ENCODE measurements around the gene HLA-B.

DNA sequence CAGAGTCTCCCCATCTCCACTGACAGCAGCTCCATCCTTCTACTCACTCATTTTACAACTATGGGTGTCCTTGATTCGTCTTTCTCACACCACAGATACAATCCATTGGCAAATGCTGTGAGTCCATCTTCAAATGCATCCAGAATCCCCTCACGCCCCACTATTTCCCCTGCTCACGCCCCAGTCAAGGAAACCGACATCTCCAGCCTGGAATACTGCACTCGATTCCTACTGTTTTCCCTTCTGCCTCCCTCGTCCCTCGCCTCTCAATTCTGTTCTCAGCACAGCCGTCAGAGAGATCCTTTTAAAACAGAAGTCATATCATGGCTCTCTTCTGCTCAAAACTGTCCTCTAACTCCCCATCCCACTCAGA, 4.7 kb downstream of the HLA-B start:
- TF ChIP-seq ZNF549 (tag by site-specific recombination; IDR thresholded peaks at IDR 0.05) (no peak), ZNF146 (tag by site-specific recombination; IDR thresholded peaks at IDR 0.05) (no peak), GLI2 (tag by site-specific recombination; IDR thresholded peaks at IDR 0.05; ENCODE audit: borderline replicate concordance, low read depth) (no peak), HOXA7 (CRISPR knock-in tag; IDR thresholded peaks at IDR 0.05; ENCODE audit: borderline replicate concordance) (no peak)
- TF ChIP-seq, protein P1, sequence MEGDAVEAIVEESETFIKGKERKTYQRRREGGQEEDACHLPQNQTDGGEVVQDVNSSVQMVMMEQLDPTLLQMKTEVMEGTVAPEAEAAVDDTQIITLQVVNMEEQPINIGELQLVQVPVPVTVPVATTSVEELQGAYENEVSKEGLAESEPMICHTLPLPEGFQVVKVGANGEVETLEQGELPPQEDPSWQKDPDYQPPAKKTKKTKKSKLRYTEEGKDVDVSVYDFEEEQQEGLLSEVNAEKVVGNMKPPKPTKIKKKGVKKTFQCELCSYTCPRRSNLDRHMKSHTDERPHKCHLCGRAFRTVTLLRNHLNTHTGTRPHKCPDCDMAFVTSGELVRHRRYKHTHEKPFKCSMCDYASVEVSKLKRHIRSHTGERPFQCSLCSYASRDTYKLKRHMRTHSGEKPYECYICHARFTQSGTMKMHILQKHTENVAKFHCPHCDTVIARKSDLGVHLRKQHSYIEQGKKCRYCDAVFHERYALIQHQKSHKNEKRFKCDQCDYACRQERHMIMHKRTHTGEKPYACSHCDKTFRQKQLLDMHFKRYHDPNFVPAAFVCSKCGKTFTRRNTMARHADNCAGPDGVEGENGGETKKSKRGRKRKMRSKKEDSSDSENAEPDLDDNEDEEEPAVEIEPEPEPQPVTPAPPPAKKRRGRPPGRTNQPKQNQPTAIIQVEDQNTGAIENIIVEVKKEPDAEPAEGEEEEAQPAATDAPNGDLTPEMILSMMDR (tag by site-specific recombination; IDR thresholded peaks at IDR 0.05): no peak

Data from HEK293 (cell line).